ENCODE measurements around the gene BBOX1.

Gene BBOX1

GRCh38 chr11:27094120-27094519 lies 53.5 kb downstream of the BBOX1 start:
- TF ChIP-seq, protein P1, sequence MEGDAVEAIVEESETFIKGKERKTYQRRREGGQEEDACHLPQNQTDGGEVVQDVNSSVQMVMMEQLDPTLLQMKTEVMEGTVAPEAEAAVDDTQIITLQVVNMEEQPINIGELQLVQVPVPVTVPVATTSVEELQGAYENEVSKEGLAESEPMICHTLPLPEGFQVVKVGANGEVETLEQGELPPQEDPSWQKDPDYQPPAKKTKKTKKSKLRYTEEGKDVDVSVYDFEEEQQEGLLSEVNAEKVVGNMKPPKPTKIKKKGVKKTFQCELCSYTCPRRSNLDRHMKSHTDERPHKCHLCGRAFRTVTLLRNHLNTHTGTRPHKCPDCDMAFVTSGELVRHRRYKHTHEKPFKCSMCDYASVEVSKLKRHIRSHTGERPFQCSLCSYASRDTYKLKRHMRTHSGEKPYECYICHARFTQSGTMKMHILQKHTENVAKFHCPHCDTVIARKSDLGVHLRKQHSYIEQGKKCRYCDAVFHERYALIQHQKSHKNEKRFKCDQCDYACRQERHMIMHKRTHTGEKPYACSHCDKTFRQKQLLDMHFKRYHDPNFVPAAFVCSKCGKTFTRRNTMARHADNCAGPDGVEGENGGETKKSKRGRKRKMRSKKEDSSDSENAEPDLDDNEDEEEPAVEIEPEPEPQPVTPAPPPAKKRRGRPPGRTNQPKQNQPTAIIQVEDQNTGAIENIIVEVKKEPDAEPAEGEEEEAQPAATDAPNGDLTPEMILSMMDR (IDR thresholded peaks at IDR 0.05; ENCODE audit: low read depth, low read length, poor library complexity, severe bottlenecking) = no peak
- TF ChIP-seq EZH2phosphoT487 (IDR thresholded peaks at IDR 0.05; ENCODE audit: borderline replicate concordance, low read length) = no peak
- no peaks in the 10 kb centered on the region for H4K20me1 ChIP-seq (ENCODE audit: control insufficient read depth, insufficient read depth, low read depth, low read length)
- no peaks in the 10 kb centered on the region for H3K4me1 ChIP-seq (ENCODE audit: control insufficient read depth, low read length)
- no peaks in the 10 kb centered on the region for H3K79me2 ChIP-seq (ENCODE audit: control insufficient read depth, low read length)
- H3K36me3 ChIP-seq (ENCODE audit: control insufficient read depth, low read length) = no peaks in the 10 kb centered on the region
- no peaks in the 10 kb centered on the region for H3K9me2 ChIP-seq (replicated peaks; ENCODE audit: control insufficient read depth, low read length)
- H3K27ac ChIP-seq (ENCODE audit: low read depth, low read length) = no peak overlapping the region
- H3K4me2 ChIP-seq (ENCODE audit: low read length) = no peak overlapping the region
- no peaks in the 10 kb centered on the region for H3K9me3 ChIP-seq (ENCODE audit: control insufficient read depth, insufficient read depth, low read length)
- no peaks in the 10 kb centered on the region for H3F3A ChIP-seq (ENCODE audit: control insufficient read depth, insufficient read depth)
- no peak overlapping the region for H3K4me3 ChIP-seq (ENCODE audit: low read length)
- no peaks in the 10 kb centered on the region for H3K27me3 ChIP-seq (ENCODE audit: control insufficient read depth, low read length)

- TF ChIP-seq EZH2phosphoT487 (IDR thresholded peaks at IDR 0.05; ENCODE audit: borderline replicate concordance, low read length) = no peak
- TF ChIP-seq, protein P1 (IDR thresholded peaks at IDR 0.05; ENCODE audit: low read depth, low read length, poor library complexity, severe bottlenecking) = no peak
- no peaks in the 10 kb centered on the region for H3K27me3 ChIP-seq (ENCODE audit: control insufficient read depth, low read length)
- H3K36me3 ChIP-seq (ENCODE audit: control insufficient read depth, low read length) = no peaks in the 10 kb centered on the region
- H3K9me3 ChIP-seq (ENCODE audit: control insufficient read depth, insufficient read depth, low read length) = no peaks in the 10 kb centered on the region
- no peaks in the 10 kb centered on the region for H3K79me2 ChIP-seq (ENCODE audit: control insufficient read depth, low read length)
- H3F3A ChIP-seq (ENCODE audit: control insufficient read depth, insufficient read depth) = no peaks in the 10 kb centered on the region
- H4K20me1 ChIP-seq (ENCODE audit: control insufficient read depth, insufficient read depth, low read depth, low read length) = no peaks in the 10 kb centered on the region
- no peak overlapping the region for H3K4me3 ChIP-seq (ENCODE audit: low read length)
- H3K4me1 ChIP-seq (ENCODE audit: control insufficient read depth, low read length) = no peaks in the 10 kb centered on the region
- no peaks in the 10 kb centered on the region for H3K9me2 ChIP-seq (replicated peaks; ENCODE audit: control insufficient read depth, low read length)
- H3K4me2 ChIP-seq (ENCODE audit: low read length) = no peak overlapping the region
- H3K27ac ChIP-seq (ENCODE audit: low read depth, low read length) = no peak overlapping the region
Observed at GRCh38 chr11:27095059-27095458, 54.4 kb downstream of the BBOX1 start.

DNA sequence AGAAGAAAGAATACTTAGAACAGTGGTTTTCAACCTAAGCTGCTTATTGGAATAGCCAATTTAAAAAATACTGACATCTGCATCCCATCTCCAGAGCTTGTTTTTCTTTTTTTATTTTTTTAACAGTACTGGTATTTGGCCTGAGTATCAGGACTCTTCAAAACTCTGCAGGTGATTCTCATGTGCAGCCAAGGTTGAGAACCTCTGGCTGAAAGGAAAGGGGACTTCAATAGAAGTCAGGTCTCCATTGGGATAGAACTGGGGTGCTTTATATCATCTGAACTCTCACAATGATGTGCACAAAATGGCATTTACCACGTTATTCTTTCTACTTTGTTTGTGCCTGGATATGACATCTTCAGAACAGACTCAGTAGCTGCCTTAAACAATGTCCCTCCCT lies 55.3 kb downstream of the BBOX1 start:
- Histone ChIP-seq H3K27ac (ENCODE audit: low read depth, low read length) (no peak overlapping the region), H4K20me1 (ENCODE audit: control insufficient read depth, insufficient read depth, low read depth, low read length) (no peaks in the 10 kb centered on the region), H3K4me1 (ENCODE audit: control insufficient read depth, low read length) (no peaks in the 10 kb centered on the region), H3F3A (ENCODE audit: control insufficient read depth, insufficient read depth) (no peaks in the 10 kb centered on the region), H3K36me3 (ENCODE audit: control insufficient read depth, low read length) (no peaks in the 10 kb centered on the region), H3K27me3 (ENCODE audit: control insufficient read depth, low read length) (no peaks in the 10 kb centered on the region), H3K4me3 (ENCODE audit: low read length) (no peak overlapping the region), H3K9me3 (ENCODE audit: control insufficient read depth, insufficient read depth, low read length) (no peaks in the 10 kb centered on the region), H3K4me2 (ENCODE audit: low read length) (no peak overlapping the region), H3K79me2 (ENCODE audit: control insufficient read depth, low read length) (no peaks in the 10 kb centered on the region), H3K9me2 (replicated peaks; ENCODE audit: control insufficient read depth, low read length) (no peaks in the 10 kb centered on the region)
- TF ChIP-seq, protein P1 (IDR thresholded peaks at IDR 0.05; ENCODE audit: low read depth, low read length, poor library complexity, severe bottlenecking) = no peak
- no peak for TF ChIP-seq EZH2phosphoT487 (IDR thresholded peaks at IDR 0.05; ENCODE audit: borderline replicate concordance, low read length)

DNA sequence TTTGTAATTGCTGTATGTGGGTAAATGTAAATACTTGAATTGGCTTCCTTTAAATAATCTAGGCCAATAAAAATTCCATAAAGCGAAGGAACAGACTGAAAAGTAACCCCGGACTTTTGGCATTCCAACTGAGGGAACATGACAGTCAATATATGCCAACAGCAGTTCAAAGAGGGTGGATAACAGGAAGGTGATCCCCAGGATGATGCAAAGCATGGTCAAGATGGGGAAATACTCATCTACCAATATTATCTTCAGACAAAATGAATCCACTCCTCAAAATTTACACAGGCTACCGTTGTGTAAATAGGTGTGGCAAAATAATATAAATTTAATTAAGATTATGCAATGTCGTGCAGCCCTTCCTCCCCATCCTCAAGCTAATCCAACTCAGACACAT lies 56.9 kb downstream of the BBOX1 start:
- Histone ChIP-seq H3K27me3 (ENCODE audit: control insufficient read depth, low read length) (no peaks in the 10 kb centered on the region), H3K4me2 (ENCODE audit: low read length) (no peak overlapping the region), H3K4me1 (ENCODE audit: control insufficient read depth, low read length) (no peaks in the 10 kb centered on the region), H3K9me3 (ENCODE audit: control insufficient read depth, insufficient read depth, low read length) (no peaks in the 10 kb centered on the region), H3F3A (ENCODE audit: control insufficient read depth, insufficient read depth) (no peaks in the 10 kb centered on the region), H3K9me2 (replicated peaks; ENCODE audit: control insufficient read depth, low read length) (no peaks in the 10 kb centered on the region), H3K79me2 (ENCODE audit: control insufficient read depth, low read length) (no peaks in the 10 kb centered on the region), H3K27ac (ENCODE audit: low read depth, low read length) (no peak overlapping the region), H4K20me1 (ENCODE audit: control insufficient read depth, insufficient read depth, low read depth, low read length) (no peaks in the 10 kb centered on the region), H3K36me3 (ENCODE audit: control insufficient read depth, low read length) (no peaks in the 10 kb centered on the region), H3K4me3 (ENCODE audit: low read length) (no peak overlapping the region)
- TF ChIP-seq EZH2phosphoT487 (IDR thresholded peaks at IDR 0.05; ENCODE audit: borderline replicate concordance, low read length) = no peak
- TF ChIP-seq, protein P1 (IDR thresholded peaks at IDR 0.05; ENCODE audit: low read depth, low read length, poor library complexity, severe bottlenecking) = no peak
